ENCODE measurements around the gene SPATA3.
A peak's percentile ranks its signal among the peaks of the same experiment; 100 is the strongest.

SPATA3 gene

GRCh38 chr2:231051116-231051515 lies 55.2 kb downstream of the SPATA3 start:
- H3K4me1 ChIP-seq (ENCODE audit: insufficient read depth, insufficient read length): peaks cover 8% of the 10 kb centered on the region
- TF ChIP-seq ZNF274 (IDR thresholded peaks at IDR 0.05; ENCODE audit: low read depth, low read length) (no peak), YY1 (IDR thresholded peaks at IDR 0.05; ENCODE audit: insufficient read depth, insufficient read length) (no peak), SUZ12 (IDR thresholded peaks at IDR 0.05; ENCODE audit: extremely low read depth, insufficient read depth, insufficient read length) (no peak)
- H3K36me3 ChIP-seq (ENCODE audit: insufficient read depth, insufficient read length, low read length): peaks cover 8% of the 10 kb centered on the region
- H3K9me3 ChIP-seq (ENCODE audit: insufficient read depth, low read length): no peaks in the 10 kb centered on the region
- peaks cover 23% of the 10 kb centered on the region for H3K27me3 ChIP-seq (ENCODE audit: insufficient read depth, insufficient read length)
- DNase-seq (ENCODE audit: low read depth, low spot score): no peak
- peak overlapping the region; percentile 23 for H3K9ac ChIP-seq (ENCODE audit: insufficient read length, low read depth)
- no peak overlapping the region for H3K4me3 ChIP-seq (ENCODE audit: insufficient read length, low read depth)

GRCh38 chr2:231052494-231053451 lies 56.9 kb downstream of the SPATA3 start:
- Histone ChIP-seq H3K4me3 (ENCODE audit: insufficient read length, low read depth) (peak overlapping the region; percentile 43), H3K9ac (ENCODE audit: insufficient read length, low read depth) (peak overlapping the region; percentile 82), H3K4me1 (ENCODE audit: insufficient read depth, insufficient read length) (peaks cover 8% of the 10 kb centered on the region), H3K27me3 (ENCODE audit: insufficient read depth, insufficient read length) (peaks cover 23% of the 10 kb centered on the region), H3K9me3 (ENCODE audit: insufficient read depth, low read length) (no peaks in the 10 kb centered on the region), H3K36me3 (ENCODE audit: insufficient read depth, insufficient read length, low read length) (no peaks in the 10 kb centered on the region)
- DNase-seq (ENCODE audit: low read depth, low spot score): peak; percentile 90
- TF ChIP-seq YY1 (IDR thresholded peaks at IDR 0.05; ENCODE audit: insufficient read depth, insufficient read length) (no peak), ZNF274 (IDR thresholded peaks at IDR 0.05; ENCODE audit: low read depth, low read length) (no peak), SUZ12 (IDR thresholded peaks at IDR 0.05; ENCODE audit: extremely low read depth, insufficient read depth, insufficient read length) (no peak)

DNA sequence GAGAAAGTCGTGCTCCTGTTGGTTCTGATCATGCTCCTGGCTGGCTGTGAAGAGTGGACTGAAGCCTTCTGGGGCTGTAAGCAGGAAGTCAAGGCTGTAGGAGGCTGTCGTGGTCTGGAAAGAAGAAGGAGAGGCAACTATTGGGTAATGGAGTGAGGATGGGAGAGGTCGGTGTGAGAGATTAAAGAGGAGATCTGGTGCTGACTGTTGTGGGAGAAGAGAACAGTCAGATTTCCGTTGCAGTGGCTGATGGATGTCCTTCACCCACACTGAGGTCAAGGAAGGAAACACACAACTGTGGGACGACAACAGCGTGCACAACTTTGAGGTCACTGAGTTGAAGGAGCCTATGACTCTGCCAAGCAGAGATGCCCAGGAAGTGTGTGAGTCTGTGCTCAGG lies 57.9 kb downstream of the SPATA3 start:
- H3K27me3 ChIP-seq (ENCODE audit: insufficient read depth, insufficient read length): peaks cover 23% of the 10 kb centered on the region
- no peaks in the 10 kb centered on the region for H3K9me3 ChIP-seq (ENCODE audit: insufficient read depth, low read length)
- no peak for DNase-seq (ENCODE audit: low read depth, low spot score)
- peaks cover 8% of the 10 kb centered on the region for H3K4me1 ChIP-seq (ENCODE audit: insufficient read depth, insufficient read length)
- H3K36me3 ChIP-seq (ENCODE audit: insufficient read depth, insufficient read length, low read length): peaks cover 4% of the 10 kb centered on the region
- no peak overlapping the region for H3K4me3 ChIP-seq (ENCODE audit: insufficient read length, low read depth)
- H3K9ac ChIP-seq (ENCODE audit: insufficient read length, low read depth): no peak overlapping the region
- no peak for TF ChIP-seq YY1 (IDR thresholded peaks at IDR 0.05; ENCODE audit: insufficient read depth, insufficient read length)
- no peak for TF ChIP-seq SUZ12 (IDR thresholded peaks at IDR 0.05; ENCODE audit: extremely low read depth, insufficient read depth, insufficient read length)
- TF ChIP-seq ZNF274 (IDR thresholded peaks at IDR 0.05; ENCODE audit: low read depth, low read length): no peak

GRCh38 chr2:231056453-231057416 lies 60.8 kb downstream of the SPATA3 start, which contains the start of gene PSMD1:
TSS of gene PSMD1 (plus strand) at chr2:231056867. CDS start at chr2:231057026, 159 bp downstream.
- Histone ChIP-seq H3K4me1 (ENCODE audit: insufficient read depth, insufficient read length) (peaks cover 6% of the 10 kb centered on the region), H3K4me3 (ENCODE audit: insufficient read length, low read depth) (peak within 1 kb of the TSS; percentile 94), H3K36me3 (ENCODE audit: insufficient read depth, insufficient read length, low read length) (peaks cover 14% of the 10 kb centered on the region), H3K9ac (ENCODE audit: insufficient read length, low read depth) (peak within 1 kb of the TSS; percentile 94), H3K27me3 (ENCODE audit: insufficient read depth, insufficient read length) (peaks cover 21% of the 10 kb centered on the region), H3K9me3 (ENCODE audit: insufficient read depth, low read length) (no peaks in the 10 kb centered on the region)
- DNase-seq (ENCODE audit: low read depth, low spot score): peak; percentile 95
- TF ChIP-seq ZNF274 (IDR thresholded peaks at IDR 0.05; ENCODE audit: low read depth, low read length) (no peak), YY1 (IDR thresholded peaks at IDR 0.05; ENCODE audit: insufficient read depth, insufficient read length) (peak; percentile 87)

GRCh38 chr2:231057590-231057989 lies 61.7 kb downstream of the SPATA3 start:
- H3K4me3 ChIP-seq (ENCODE audit: insufficient read length, low read depth): peak overlapping the region; percentile 94
- H3K9me3 ChIP-seq (ENCODE audit: insufficient read depth, low read length): no peaks in the 10 kb centered on the region
- TF ChIP-seq SUZ12 (IDR thresholded peaks at IDR 0.05; ENCODE audit: extremely low read depth, insufficient read depth, insufficient read length) (no peak), ZNF274 (IDR thresholded peaks at IDR 0.05; ENCODE audit: low read depth, low read length) (no peak), YY1 (IDR thresholded peaks at IDR 0.05; ENCODE audit: insufficient read depth, insufficient read length) (no peak)
- no peaks in the 10 kb centered on the region for H3K4me1 ChIP-seq (ENCODE audit: insufficient read depth, insufficient read length)
- peak overlapping the region; percentile 94 for H3K9ac ChIP-seq (ENCODE audit: insufficient read length, low read depth)
- peaks cover 23% of the 10 kb centered on the region for H3K36me3 ChIP-seq (ENCODE audit: insufficient read depth, insufficient read length, low read length)
- H3K27me3 ChIP-seq (ENCODE audit: insufficient read depth, insufficient read length): peaks cover 13% of the 10 kb centered on the region
- DNase-seq (ENCODE audit: low read depth, low spot score): no peak

Measured in NT2/D1 (cell line).